NCI-H1092 treated with DMSO at 0.1 percent for 48 hours (cell line): ENCODE results near the gene LANCL1.

Source experiments
- DNase-seq: peaks from one replicate; lab custom pipeline; 2025; lab: John Stamatoyannopoulos, UW

Gene LANCL1, protein sequence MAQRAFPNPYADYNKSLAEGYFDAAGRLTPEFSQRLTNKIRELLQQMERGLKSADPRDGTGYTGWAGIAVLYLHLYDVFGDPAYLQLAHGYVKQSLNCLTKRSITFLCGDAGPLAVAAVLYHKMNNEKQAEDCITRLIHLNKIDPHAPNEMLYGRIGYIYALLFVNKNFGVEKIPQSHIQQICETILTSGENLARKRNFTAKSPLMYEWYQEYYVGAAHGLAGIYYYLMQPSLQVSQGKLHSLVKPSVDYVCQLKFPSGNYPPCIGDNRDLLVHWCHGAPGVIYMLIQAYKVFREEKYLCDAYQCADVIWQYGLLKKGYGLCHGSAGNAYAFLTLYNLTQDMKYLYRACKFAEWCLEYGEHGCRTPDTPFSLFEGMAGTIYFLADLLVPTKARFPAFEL

DNA sequence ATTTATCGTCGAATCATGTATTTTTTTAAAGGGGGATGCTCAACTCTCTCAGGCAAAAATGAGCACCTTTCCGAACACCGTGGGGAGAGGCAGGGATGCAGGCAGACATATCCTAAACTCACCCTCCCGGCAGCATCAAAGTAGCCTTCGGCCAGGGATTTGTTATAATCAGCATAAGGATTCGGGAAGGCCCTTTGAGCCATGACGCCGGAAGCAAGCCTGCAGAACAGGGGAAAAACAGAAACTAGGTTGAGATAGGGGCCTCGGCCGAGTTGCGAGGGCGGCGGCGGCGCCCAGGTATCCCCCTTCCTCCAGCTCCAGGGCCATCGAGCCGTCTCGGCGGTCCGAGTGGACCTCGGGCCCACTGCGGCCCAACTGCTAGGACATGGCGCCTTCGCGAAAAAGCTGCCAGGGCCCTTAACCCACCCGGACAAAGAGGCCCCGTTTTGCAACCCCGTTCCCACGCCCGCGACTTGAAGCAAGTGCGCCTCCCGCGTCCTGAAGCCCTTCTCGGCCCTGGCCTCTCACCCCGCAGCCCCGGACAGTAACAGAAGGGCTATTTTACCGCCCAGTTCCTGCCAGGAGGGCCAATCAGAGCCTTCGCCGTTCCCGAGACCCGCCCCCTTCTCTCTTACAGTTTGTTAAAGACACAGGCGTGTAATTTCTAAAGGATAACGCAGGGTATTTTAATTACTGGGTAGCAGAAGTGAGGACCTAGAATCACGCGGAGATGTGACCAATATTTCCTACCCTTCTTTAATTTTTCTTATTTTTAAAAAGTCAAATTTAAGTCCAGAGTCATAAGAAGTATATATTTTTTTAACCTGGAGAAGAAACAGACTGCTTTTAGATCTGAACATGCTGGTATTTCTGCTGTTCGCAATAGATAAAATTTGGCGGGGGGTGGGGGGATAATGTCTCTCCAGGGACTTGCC lies at the start of gene LANCL1:
LANCL1 (minus strand) TSS at position 566 of the 935 bp plus-strand sequence; CDS start at position 203, 363 bp downstream.
- peak; percentile 87 for DNase-seq

DNA sequence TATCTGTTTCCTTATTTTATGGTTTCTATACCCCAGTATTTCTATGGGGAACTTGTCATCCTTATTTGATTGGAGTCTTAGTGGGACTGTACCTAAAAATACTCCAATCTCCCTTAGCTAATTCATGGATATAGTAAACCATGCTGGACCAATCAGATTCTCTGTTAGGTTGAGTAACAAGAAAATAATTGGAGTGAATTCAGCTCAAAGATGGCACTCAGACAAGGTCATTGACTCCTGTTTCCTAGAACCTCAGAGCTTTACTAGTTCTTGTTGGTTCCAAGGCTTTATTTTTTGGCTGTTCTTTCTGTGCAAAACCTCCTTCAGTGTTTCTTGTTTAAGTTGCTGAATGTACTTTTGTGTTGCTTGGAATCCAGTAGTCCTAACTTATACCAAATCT lies 48.0 kb upstream of the LANCL1 start:
- no peak for DNase-seq

DNA sequence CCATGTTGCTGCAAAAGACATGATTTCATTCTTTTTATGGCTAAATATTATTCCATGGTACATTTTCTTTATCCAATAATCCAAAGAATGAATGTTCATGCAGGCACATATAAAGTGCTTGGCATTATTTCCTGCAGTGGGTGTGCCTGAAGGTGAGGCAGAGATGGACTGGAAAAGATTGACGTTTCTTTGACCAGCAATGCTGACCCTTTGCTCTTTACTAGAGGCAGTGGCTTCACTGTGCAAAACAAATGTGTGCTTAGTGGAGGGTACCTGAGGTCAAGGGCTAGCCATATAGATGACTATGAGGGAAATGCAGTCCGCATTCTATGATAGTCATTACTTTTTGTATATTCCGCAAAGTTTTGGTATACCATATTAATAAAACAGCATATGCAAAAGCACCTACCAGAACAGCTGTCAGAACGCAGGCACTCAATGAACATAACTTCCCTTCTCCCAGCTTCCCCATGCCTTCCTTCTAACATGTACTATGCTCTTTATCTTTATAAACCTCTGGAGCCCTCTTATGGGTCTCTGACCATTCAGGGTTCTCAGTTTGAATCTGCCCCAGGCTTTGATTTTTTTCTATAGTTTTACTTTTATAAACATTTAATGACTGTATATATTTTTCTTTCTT lies 47.2 kb upstream of the LANCL1 start:
- DNase-seq = no peak

DNA sequence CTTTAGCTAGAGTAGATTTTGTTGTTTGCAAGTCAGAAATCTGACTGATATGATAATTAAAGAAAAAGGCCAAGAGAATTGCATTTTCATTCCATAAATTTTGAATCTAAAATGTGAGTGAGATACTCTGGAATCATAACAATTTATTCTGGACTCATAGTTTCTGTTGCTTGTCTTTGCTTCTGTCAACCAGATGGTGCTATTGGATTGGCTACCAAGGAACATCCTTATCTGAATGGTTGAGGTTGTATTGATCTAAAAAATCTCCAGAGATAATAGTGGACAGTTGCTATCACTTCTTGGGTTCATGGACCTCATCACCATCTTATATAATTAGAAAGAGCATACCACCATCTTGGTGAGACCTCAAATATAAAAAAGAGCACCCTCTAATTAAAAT lies 45.8 kb upstream of the LANCL1 start:
- DNase-seq = no peak

DNA sequence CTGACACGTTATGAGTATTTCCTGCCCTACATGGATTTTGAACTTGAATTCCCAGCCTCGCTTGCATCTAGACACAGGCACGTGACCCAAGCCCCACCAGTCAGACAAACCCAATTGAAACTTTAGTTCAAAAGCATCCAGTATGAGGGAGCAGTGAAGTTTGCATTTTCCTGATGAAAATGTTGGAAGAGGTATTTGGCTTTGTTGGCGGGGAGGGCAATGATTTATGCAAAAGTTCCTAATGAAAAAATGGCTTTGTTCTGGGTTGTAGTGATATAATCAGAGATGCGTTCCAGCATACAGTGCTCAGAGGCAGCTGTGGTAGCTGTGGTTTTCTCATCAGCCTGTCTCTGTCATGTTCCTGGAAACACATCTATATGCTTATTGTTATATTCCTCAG lies 43.0 kb upstream of the LANCL1 start:
- no peak for DNase-seq

DNA sequence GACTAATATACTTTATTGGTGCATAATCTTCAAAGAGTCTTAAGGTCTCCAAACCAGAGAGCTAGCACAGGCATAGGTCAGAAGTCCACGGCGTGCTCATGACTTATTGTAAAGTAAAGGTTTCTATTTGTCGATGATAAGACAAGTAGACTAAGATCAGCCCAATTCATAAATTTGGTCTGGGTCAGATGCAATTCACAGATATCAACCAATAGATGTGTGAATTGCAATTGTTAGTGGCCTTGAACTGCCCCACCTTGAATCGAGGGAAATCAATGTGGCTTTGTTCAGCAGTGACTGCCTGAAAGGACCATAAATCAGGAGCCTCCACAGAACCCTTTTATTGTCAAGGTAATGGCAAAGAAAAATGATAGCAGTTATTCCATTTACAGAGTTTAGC lies 40.7 kb upstream of the LANCL1 start:
- DNase-seq = no peak

DNA sequence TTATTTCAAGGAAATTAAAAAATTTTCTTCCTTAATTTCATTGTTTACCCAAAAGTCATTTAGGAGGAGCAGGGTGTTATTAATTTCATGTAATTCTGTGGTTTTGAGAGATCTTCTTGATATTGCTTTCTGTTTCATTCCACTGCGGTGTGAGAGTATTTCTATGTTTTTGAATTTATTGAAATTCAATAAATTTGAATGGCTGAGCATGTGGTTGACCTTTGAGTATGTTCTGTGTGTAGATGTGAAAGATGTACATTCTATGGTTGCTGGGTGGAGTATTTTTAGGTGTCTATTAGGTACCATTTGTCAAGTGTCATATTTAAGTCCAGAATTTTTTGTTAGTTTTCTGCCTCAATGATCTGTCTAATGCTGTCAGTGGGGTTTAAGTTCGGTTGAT lies 39.4 kb upstream of the LANCL1 start:
- DNase-seq = no peak

DNA sequence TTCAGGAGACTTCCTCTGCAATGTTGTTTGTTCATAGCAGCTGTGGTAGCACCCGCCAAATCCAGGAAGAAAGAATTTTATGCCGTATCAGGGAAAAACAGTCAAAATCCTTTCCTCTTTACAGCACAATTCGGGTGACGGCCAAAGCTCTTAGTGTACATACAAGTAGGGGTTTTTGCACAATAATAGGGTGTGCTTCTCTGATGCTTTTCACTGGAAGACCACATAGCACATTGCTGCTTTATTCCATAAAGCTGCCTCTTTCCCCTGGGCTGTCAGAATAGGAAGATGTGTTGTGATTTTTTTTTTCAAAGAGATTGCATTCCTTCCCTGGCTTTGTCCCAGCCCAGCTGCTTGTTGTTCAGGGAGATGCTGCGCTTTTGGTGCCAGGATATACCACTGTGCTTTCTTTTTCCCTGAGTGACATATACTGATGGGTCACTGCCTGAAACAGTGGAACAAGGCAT lies 27.2 kb upstream of the LANCL1 start:
- DNase-seq = peak; percentile 13

DNA sequence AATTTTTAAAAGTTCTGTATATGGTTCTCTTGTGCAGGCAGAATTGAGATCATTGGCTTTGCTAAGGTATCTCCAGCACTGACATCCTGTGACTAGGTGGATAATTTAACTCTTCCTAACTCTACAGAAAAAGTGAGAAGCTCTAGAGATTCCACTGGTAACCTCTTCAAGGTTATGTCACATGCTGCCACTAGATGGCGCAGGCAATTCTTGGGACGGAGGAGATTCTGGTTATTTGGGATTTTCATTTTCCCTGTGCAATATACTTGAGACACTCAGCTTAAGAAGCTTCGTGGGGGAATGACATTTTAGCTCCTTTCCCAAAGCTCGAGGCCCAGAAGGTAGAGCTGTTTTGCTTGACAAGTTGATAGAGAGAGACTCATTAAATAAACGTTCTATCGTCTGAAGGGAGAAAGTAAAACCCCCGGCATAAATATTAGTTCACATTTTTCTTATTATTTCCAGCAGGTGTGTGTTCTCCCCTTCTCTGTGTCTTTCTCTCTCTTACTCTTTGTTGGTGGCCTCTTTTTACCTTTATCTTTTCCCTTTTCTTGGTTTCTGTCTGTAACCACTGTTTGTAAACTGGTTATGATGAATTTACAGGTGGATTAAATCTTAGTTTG lies 26.6 kb upstream of the LANCL1 start:
- DNase-seq = peak; percentile 50

DNA sequence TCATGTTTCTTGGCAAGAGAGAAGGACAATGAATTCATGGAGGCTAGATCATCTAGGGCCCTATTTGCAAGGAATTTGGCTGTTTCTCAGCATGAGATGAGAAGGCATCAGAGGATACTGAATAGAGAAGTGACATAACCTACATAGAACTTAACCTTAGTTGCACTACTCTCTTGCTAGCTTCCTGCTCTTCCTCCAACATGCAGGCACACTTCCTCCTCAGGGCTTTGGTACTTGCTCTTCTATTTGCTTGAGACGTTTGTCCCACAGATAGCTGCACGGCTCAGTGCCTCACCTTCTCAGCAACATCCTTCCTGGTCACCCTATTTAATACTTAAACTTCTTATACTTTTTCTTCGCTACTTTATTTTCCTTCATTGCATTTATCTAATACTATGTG lies 20.0 kb upstream of the LANCL1 start:
- DNase-seq = no peak

DNA sequence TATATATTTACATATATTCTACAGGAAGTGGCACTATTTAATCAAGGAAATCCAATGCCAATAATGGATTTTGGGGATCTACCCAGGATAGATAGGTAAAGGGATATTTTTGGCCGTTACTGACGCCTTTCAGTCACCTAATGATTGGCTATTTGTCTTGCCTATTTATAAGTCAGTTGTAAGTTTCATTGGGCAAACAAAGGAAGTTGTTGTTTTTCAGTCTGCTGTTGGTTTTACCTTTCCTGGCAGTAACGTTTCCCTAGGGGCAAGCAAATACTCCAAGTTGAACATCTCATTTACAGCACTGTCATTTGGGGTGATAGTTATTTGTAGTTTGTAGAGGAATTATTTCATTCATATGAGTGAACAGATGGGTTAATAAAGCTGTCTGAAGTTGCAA lies 17.0 kb upstream of the LANCL1 start:
- DNase-seq = no peak

DNA sequence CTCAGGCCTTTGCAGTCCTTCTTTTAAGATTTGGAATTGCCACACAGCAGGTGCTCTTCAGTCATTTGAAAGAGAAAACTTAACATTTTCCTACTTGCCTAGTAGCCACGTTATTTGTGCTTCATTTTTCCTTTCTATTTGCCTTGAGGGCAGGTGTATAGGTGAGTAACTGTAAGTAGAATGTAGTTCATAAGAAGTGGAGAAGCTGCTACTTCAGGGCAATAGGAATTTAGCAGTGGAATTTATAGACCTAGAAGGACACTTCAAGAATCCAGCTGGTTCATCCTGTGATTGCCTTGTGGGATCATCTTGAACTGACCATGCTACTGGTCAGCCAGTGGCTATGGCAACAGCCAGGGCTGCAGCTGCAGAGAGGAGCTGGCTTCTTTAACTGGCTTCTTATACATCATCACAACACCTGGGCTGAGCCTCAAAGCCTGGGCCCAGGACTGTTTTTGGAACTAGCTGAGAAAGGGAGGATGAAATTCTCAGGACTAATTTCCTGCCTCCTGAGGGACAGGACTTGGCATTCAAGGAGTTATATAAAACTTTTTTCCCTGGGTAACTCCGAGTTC lies 5.1 kb upstream of the LANCL1 start:
- no peak for DNase-seq

DNA sequence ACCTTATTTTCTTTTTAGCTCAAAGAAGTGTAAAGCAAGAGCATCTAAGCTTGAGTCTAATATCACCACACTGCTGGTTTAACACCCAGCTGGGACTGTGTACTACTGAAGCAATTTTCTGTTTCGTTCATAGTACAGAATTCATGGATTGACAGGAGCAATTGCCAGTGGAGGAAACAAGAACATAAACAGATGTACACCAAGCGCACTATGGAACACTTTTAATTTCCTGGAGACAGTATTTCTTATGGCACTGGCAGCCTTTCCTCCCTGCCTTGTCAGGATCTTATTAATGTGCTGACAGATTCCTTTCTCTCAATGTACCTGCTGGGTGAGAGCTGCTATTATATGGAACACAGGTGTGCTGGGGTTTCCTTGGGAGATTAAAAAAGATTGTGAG lies 4.2 kb upstream of the LANCL1 start:
- no peak for DNase-seq

DNA sequence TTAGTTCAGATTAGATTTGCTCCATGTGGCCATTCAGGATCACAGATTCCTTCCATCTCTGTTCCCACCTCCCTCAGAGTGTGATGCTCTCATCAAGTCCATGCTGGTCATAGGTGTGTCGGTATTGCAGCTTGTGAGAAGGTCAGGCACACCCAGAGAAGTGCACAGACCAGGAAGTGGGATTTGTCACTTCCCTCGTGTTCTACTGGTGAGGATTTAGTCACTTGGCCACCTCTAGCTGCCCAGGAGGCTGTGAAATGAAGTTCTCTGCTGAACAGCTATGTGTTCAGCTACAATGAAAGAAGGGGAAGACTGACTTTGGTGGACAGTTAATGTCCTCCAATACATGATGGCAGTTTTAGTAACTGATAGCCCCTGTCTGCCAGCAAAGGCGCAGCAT lies 3.5 kb upstream of the LANCL1 start:
- DNase-seq = no peak

DNA sequence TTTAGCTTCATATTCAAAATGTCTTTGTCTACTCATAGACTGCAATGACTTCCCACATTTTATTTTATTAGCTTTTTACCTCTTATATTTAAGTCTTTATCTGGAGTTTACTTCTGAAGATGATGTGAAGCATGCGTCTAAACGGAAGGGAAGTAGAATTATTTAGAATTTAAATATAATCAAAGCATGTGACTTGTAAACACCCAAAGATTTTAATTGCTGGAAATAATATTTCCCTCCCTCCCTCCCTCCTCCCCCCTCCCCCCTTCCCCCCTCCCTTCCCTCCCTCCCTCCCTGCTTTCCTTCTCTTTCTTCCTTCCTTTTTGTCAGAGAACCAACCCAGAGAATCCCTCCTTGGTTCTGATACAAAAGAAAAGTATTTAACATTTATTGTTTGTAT lies 2.1 kb upstream of the LANCL1 start:
- no peak for DNase-seq

DNA sequence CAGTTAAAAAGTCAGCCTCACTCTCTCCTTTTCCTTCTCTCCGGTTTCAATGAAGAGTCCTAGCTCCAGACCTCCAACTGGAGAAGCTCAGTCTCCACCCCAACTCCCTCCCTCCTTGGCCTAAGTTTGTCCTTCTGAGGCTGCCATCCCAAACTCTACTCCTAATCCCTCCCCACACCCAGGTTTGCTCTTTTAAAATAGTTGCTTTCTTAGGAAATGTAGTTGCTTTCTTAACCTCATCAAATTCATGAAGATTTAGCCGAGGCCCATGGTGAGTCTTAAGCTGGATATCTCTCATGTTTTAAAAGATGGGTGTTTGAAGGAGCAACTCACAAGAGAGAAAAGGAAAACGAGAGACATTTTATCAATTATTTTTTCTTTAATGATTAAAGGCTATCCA lies 937 bp upstream of the LANCL1 start:
- no peak for DNase-seq

DNA sequence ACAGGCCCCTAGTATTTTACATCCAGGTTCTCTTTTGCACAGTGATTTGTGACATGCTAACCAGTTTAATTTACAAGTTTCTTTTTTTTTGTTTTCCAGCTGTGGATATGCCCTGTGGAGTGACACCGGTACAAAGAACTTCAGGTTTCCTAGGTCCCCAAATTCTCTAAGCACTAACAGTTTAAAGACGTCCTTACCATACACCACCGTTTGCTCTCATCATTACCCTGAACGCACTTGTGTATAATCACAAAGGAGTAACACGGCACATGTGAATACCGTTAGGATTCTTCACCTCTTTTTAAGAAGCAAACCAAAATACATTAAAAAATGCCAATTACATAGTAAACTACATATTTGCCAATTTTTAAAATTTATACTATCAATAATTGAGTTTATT lies 853 bp downstream of the LANCL1 start:
- peak; percentile 26 for DNase-seq

DNA sequence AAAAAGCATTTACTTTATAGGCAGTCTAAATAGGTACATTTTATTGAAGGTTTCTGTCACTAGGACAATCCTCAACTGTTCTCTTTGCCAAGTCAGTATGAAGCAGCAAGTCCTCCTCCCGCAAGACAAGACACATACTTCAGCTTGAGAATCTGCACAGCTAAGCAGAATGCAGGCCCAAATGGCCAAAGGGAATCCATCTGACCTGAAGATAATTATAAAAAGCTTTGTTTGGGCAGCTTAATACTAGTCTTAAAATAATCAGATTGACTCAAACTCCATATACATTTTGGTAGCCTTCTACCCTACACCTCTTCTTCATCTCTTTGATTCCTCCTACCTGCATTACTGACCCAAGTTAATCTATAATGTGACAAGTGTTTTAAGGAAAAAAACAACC lies 1.8 kb downstream of the LANCL1 start:
- no peak for DNase-seq

DNA sequence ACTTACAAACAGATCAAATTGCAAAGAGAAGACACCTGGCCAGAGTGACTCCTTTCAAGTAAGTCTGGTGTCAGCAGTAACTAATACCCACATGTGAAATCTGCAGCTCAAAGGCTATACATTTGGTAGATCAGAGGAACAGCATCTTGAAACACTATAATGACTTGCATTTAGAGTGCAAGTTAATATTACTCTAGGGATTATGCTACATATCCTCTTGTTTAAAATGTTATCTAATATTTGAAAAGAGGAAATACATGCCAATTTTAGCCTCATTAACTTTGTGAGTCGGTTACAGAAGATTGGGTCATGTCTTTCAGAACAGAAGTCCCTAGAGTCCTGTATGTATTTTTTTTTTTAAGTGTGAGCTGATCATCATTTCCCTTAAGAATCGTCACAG lies 15.2 kb downstream of the LANCL1 start:
- DNase-seq = no peak

DNA sequence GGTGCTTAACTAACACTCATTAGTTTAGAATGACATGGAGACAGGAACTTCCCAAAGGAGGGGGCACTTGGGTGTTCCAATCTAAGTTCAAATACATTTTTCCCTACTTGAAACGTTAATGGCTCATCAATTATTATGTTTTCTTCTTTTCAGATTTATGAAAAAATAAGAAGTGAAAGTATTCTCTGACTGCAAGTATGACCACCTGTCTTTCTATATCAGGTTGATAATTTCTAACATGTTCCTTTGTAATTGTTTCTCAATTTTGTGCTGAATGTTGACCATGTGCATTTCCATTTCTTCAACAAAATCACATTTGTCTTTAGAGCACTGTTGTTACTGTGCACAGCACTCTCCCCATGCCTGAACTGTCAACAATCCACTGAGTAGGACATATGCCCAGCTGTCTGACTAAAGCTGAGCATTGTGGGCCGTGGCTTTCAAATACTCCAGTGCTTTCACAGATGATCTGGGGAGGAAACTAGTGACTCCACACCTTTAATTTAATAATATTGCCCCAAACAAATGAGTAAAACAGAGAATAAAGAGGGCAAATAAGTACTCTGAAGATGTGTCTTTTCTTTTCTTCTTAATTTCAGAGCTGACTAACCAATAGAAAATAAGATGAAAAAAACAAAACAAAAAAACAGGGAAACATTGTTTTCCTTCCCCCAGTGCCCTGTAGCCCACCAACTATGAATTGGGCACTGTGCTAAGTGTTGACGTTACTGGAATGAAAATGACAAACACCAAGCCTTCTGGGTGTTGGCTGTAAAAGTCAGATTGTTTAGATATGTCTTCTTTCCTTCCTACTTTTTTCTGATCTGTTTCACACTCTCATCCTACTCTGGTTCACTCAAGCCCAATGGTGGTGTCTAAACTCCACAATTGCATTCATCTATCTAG lies 16.0 kb downstream of the LANCL1 start:
- no peak for DNase-seq

DNA sequence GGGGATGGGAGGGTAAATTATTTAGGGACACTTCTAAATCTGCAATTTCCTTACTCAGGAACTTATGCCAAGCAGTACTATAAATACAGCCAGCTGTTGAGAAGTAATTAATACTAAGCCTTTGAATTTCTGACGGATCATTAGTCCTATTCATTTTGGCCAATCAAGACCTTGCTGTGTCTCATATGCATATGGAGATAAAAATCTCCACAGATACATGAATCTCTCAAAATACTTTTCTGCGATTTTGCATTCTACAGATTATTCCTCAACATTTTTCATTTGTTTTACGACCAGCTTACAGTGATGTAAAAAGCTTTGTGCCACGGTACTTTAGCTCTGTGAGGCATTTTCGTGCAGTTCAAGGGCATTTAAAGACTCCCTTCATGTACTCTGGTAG lies 16.7 kb downstream of the LANCL1 start:
- no peak for DNase-seq
